Psoas muscle (tissue), 8 donors: ENCODE measurements around the gene TMEM79. TPM values are rescaled to one million over a fixed set of nuclear protein-coding genes. Genes with fewer than 3 reads are reported as not detected.

Experiments used
- ATAC-seq, 4 donors: fragments of 200-7000 bp; cut with Tn5 transposase; one replicate each; pipeline ENCODE4 v1.9.1; 2020; ENCODE audit warnings: moderate library complexity in 3 of 4, mild to moderate bottlenecking in 2 of 4
- DNase-seq, 2 donors: peaks; one replicate each; pipeline ENCODE4 v3.0.0-alpha.2; 2020
- H3K27ac ChIP-seq: fragments of 200-600 bp; one replicate; pipeline ENCODE4 v1.8.0; 2022
- H3K27me3 ChIP-seq, 3 donors: fragments of 200-600 bp in 1 of 3; one replicate each; pipeline versions ENCODE4 v1.6.1 to v1.8.0; 2013 to 2022; ENCODE audit warnings: low read length in 2 of 3, mild to moderate bottlenecking in 2 of 3, moderate library complexity in 1 of 3; ENCODE audit not compliant: insufficient read depth in 3 of 3
- H3K36me3 ChIP-seq, 2 donors: fragments of 200-600 bp in 1 of 2; one replicate each; pipeline versions ENCODE4 v1.6.1 to v1.8.0; 2013 to 2022; ENCODE audit warnings: low read depth in 1 of 2, mild to moderate bottlenecking in 1 of 2, moderate library complexity in 1 of 2; ENCODE audit not compliant: insufficient read depth in 1 of 2
- H3K4me1 ChIP-seq: fragments of 200-600 bp; one replicate; pipeline ENCODE4 v1.8.0; 2022
- H3K4me3 ChIP-seq: fragments of 200-600 bp; one replicate; pipeline ENCODE4 v1.8.0; 2022; ENCODE audit warnings: mild to moderate bottlenecking
- H3K9me3 ChIP-seq: fragments of 200-600 bp; one replicate; pipeline ENCODE4 v1.8.0; 2022
- WGBS, 3 donors: extraction: QIAGEN DNeasy Blood & Tissue Kit; methylation state at CpG; one replicate each; pipeline versions ENCODE4 v1.1.6 to v1.1.7; 2013; 5-methylcytosine and 5-hydroxymethylcytosine counted together
- intact Hi-C, 2 donors: fragments of 100-400 bp; cut with DNase I; formaldehyde crosslinking; loops; one replicate each; pipeline versions ENCODE4 v1.11.0 to v1.14.2; 2022
- polyA plus RNA-seq, 3 donors: library from polyadenylated mRNA; stranded (reverse); fragments of 200-250 nt; gene quantifications; one replicate each; pipeline ENCODE4 v1.2.3, GENCODE V29; 2013
- total RNA-seq, 4 donors: library from RNA; stranded (reverse); fragmentation: NEBNext Ultra II Directional in 2 of 4; extraction: Animal tissue kit (Norgen Biotek cat#: 25700) in 2 of 4; gene quantifications; one replicate each; pipeline versions ENCODE4 v1.2.1 to v1.2.4, GENCODE V29; 2021 to 2023
- TF ChIP-seq, protein P1 (sequence below): fragments of 200-600 bp; IDR thresholded peaks from one replicate; pipeline ENCODE4 v1.8.0; 2022; ENCODE audit warnings: antibody characterized with exemption
- donor health status: healthy with polysubstance abuse.
- donor health status: DM: no; HTN: no; CAD: no; lungs with moderate emphysema.
- donor health status: Bipolar disorder and iron deficiency.
- donor health status: healthy.
- donor health status: DM: yes; HTN: yes; CAD: no.
- donor health status: DM: no; HTN: no; CAD: no.
- donor health status: DM: no; HTN: no; CAD: no.
- donor health status: DM: yes; HTN: yes; CAD: no.

Gene TMEM79
- total and polyA plus RNA-seq, 7 donors, result 0.69 to 3.6 (median 0.99) TPM

DNA sequence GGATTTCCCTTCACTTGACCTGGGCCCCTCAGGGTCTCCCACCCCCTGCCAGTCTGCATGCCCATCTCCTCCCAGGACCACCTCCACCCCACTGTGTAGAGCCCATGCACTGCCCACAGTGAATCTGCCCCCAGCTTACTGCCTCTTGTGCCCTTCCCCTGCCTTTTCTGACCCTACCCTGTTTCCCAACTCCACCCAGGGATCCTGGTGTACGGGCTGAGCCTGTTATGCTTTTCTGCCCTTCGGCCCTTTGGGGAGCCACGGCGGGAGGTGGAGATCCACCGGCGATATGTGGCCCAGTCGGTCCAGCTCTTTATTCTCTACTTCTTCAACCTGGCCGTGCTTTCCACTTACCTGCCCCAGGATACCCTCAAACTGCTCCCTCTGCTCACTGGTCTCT is 1.9 kb downstream of the TMEM79 start:
- Histone ChIP-seq H3K4me1 (peaks cover 15% of the 10 kb centered on the region), H3K4me3 (no peak overlapping the region), H3K27me3 (no peaks in the 10 kb centered on the region), H3K27ac (no peak overlapping the region), H3K36me3 (peaks cover 0 to 37% of the 10 kb centered on the region in 2 donors), H3K9me3 (no peaks in the 10 kb centered on the region)
- 91 to 95% (median 93%) methylated on average over 8 of the region's 8 CpGs for WGBS, 3 donors
- DNase-seq, result no peak
- TF ChIP-seq, protein P1, sequence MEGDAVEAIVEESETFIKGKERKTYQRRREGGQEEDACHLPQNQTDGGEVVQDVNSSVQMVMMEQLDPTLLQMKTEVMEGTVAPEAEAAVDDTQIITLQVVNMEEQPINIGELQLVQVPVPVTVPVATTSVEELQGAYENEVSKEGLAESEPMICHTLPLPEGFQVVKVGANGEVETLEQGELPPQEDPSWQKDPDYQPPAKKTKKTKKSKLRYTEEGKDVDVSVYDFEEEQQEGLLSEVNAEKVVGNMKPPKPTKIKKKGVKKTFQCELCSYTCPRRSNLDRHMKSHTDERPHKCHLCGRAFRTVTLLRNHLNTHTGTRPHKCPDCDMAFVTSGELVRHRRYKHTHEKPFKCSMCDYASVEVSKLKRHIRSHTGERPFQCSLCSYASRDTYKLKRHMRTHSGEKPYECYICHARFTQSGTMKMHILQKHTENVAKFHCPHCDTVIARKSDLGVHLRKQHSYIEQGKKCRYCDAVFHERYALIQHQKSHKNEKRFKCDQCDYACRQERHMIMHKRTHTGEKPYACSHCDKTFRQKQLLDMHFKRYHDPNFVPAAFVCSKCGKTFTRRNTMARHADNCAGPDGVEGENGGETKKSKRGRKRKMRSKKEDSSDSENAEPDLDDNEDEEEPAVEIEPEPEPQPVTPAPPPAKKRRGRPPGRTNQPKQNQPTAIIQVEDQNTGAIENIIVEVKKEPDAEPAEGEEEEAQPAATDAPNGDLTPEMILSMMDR, result no peak
- intact Hi-C loops, result no loop called here
- ATAC-seq, result no peak

DNA sequence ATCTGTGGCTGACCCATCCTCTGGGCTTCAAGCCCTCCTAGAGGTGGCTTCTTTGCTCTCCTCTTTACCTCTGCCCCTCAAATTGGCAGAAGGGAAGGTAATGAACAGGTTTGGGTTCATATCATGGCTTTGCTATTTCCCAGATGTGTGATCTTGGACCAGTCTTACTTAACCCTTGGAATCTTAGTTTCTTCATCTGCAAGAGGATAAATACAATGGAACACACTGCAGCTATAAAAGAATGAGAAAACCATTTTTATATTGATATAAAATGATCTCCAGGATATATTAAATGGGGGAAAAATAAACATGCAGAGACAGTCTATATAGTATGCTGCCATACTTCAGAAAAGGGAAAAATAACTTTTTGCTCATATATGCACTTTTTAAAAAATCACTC is 5.7 kb downstream of the TMEM79 start:
- DNase-seq, result no peak
- H3K4me1 ChIP-seq, result no peaks in the 10 kb centered on the region
- intact Hi-C loops, result no loop called here
- H3K36me3 ChIP-seq, result peaks cover 0 to 49% of the 10 kb centered on the region in 2 donors
- no peak overlapping the region for H3K27ac ChIP-seq
- H3K9me3 ChIP-seq, result no peaks in the 10 kb centered on the region
- no peaks in the 10 kb centered on the region for H3K27me3 ChIP-seq
- TF ChIP-seq, protein P1, result no peak
- ATAC-seq, result no peak
- H3K4me3 ChIP-seq, result no peak overlapping the region

DNA sequence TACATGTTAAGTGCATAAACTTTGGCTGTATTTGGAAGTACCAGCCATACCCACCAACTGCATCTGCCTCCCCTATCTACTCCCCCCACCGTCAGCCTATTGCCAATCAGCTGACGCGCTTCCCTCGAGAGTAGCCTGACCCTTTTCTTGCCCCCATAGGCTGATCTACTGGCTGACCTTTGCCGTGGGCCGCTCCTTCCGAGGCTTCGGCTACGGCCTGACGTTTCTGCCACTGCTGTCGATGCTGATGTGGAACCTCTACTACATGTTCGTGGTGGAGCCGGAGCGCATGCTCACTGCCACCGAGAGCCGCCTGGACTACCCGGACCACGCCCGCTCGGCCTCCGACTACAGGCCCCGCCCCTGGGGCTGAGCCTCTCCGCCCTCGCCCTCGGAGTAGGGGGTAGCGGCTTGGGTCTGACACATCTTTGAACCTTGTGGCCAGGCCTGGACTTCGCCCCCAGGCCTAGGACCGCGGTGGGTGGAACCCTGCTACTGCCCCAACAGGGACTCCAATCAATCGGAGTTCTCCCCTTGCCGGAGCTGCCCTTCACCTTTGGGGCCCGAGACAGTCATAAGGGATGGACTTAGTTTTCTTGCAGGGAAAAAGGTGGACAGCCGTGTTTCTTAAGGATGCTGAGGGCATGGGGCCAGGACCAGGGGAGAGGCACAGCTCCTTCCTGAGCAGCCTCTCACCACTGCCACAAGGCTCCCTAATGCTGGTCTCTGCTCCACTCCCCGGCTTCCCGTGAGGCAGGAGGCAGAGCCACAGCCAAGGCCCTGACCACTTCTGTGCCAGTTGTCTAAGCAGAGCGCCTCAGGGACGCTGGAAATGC is 7.3 kb downstream of the TMEM79 start:
- Histone ChIP-seq H3K9me3 (no peaks in the 10 kb centered on the region), H3K27ac (peak overlapping the region; percentile 43), H3K4me3 (peak overlapping the region; percentile 56), H3K27me3 (no peaks in the 10 kb centered on the region), H3K4me1 (no peaks in the 10 kb centered on the region), H3K36me3 (peaks cover 0 to 39% of the 10 kb centered on the region in 2 donors)
- ATAC-seq, result peak; percentile 79 to 89 (median 87)
- intact Hi-C loops, result no loop called here
- TF ChIP-seq, protein P1, result no peak
- DNase-seq, result peak; percentile 92
- 15 to 27% (median 16%) methylated on average over 36 to 37 of the region's 37 CpGs for WGBS, 3 donors

DNA sequence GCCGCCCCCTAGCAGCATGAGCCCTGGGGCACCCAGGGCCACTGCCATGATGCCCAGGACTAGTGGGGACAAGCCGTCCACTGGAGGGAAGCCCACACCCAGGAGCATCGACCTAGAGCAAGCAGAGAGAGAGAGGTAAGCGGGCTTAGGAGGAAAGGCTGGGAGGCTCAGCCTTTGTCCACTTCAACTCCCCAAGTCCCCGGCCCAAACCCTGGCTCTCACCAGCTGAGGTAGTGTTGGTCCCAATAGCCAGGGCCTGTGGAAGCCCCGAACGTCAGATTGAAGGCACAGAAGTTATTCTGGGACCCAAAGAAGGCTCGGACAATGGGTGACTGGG is 8.9 kb downstream of the TMEM79 start:
- TF ChIP-seq, protein P1, result no peak
- H3K4me3 ChIP-seq, result no peak overlapping the region
- H3K9me3 ChIP-seq, result no peaks in the 10 kb centered on the region
- intact Hi-C loops, result no loop called here
- DNase-seq (no peak), ATAC-seq (no peak)
- no peaks in the 10 kb centered on the region for H3K4me1 ChIP-seq
- peaks cover 0 to 30% of the 10 kb centered on the region in 2 donors for H3K36me3 ChIP-seq
- H3K27me3 ChIP-seq, result no peaks in the 10 kb centered on the region
- WGBS, 3 donors, result 84 to 87% (median 86%) methylated on average over 8 of the region's 8 CpGs
- no peak overlapping the region for H3K27ac ChIP-seq

DNA sequence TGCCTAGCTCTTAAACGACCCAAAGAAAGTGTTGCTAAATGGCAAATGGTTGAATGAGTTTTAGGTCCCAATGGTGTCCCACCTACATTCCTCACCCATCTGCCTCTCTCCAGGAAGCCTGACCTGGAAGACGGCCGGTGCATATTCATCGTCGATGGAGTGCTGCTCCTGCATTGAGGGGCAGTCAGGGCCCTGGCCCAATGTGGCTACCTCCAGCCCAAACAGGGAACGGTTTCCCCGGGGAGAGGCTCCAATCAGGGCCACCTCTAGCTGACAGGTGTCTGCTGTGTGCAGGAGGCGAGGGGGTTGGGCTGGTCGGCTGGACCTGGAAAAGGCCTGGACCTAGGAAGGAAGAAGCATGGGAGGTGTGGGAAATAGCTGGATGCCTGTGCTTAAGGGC is 9.8 kb downstream of the TMEM79 start:
- Histone ChIP-seq H3K9me3 (no peaks in the 10 kb centered on the region), H3K36me3 (peaks cover 0 to 25% of the 10 kb centered on the region in 2 donors), H3K27ac (no peak overlapping the region), H3K4me3 (no peak overlapping the region), H3K27me3 (no peaks in the 10 kb centered on the region), H3K4me1 (no peaks in the 10 kb centered on the region)
- WGBS, 3 donors, result 87 to 90% (median 90%) methylated on average over 9 of the region's 9 CpGs
- no peak for ATAC-seq
- TF ChIP-seq, protein P1, result no peak
- DNase-seq, result no peak
- intact Hi-C loops, result no loop called here
